Neutrophil (primary cell): ENCODE data around the gene DIP2C.

Experiments
- H3K27ac ChIP-seq: fragments of 200-600 bp; sonication (generic); 2 replicates; pipeline ENCODE4 v1.5.1; 2016; ENCODE audit warnings: mild to moderate bottlenecking, moderate library complexity
- H3K27me3 ChIP-seq: fragments of 200-600 bp; sonication (generic); 2 replicates; pipeline ENCODE4 v1.6.0; 2016; ENCODE audit warnings: mild to moderate bottlenecking
- H3K36me3 ChIP-seq: fragments of 200-600 bp; sonication (generic); 2 replicates; pipeline ENCODE4 v1.5.1; 2017
- H3K4me1 ChIP-seq, 2 experiments: fragments of 200-600 bp in 1 of 2; sonication (generic) in 1 of 2; 1 replicate in 1 of 2; 2 replicates in 1 of 2; pipeline versions ENCODE4 v1.5.1 to v1.6.1; 2013 to 2016; ENCODE audit warnings: low read depth in 1 of 2, low read length in 1 of 2, mild to moderate bottlenecking in 1 of 2, moderate library complexity in 1 of 2; ENCODE audit not compliant: control insufficient read depth in 1 of 2, insufficient read depth in 1 of 2
- H3K4me3 ChIP-seq, 2 experiments: fragments of 200-600 bp in 1 of 2; sonication (generic) in 1 of 2; 1 replicate in 1 of 2; 2 replicates in 1 of 2; pipeline ENCODE4 v1.5.1; 2013 to 2016; ENCODE audit warnings: low read depth in 1 of 2, low read length in 1 of 2, mild to moderate bottlenecking in 1 of 2, moderate library complexity in 1 of 2
- H3K9me3 ChIP-seq: fragments of 200-600 bp; sonication (generic); 2 replicates; pipeline ENCODE4 v1.5.1; 2016
- CTCF ChIP-seq: fragments of 200-600 bp; sonication (generic); IDR thresholded peaks from 2 replicates; pipeline ENCODE4 v1.5.1; 2016; ENCODE audit warnings: antibody characterized with exemption

The DIP2C gene

GRCh38 chr10:675532-675931 lies 13.9 kb downstream of the DIP2C start:
- Histone ChIP-seq H3K36me3 (no peaks in the 10 kb centered on the region), H3K27ac (no peak overlapping the region), H3K4me1 (no peaks in the 10 kb centered on the region), H3K9me3 (no peaks in the 10 kb centered on the region), H3K4me3 (no peak overlapping the region), H3K27me3 (no peaks in the 10 kb centered on the region)
- TF ChIP-seq CTCF = no peak

- no peak overlapping the region for H3K4me3 ChIP-seq
- no peaks in the 10 kb centered on the region for H3K9me3 ChIP-seq
- TF ChIP-seq CTCF = no peak
- no peak overlapping the region for H3K27ac ChIP-seq
- H3K27me3 ChIP-seq = no peaks in the 10 kb centered on the region
- H3K4me1 ChIP-seq = no peaks in the 10 kb centered on the region
- no peaks in the 10 kb centered on the region for H3K36me3 ChIP-seq
Measured at GRCh38 chr10:673492-673891, 16.0 kb downstream of the DIP2C start.

- Histone ChIP-seq H3K36me3 (no peaks in the 10 kb centered on the region), H3K27me3 (no peaks in the 10 kb centered on the region), H3K4me1 (no peaks in the 10 kb centered on the region), H3K4me3 (no peak overlapping the region), H3K9me3 (no peaks in the 10 kb centered on the region), H3K27ac (no peak overlapping the region)
- no peak for TF ChIP-seq CTCF
Measured at GRCh38 chr10:672992-673391, 16.5 kb downstream of the DIP2C start.

GRCh38 chr10:672203-672602 lies 17.3 kb downstream of the DIP2C start:
- no peaks in the 10 kb centered on the region for H3K27me3 ChIP-seq
- H3K36me3 ChIP-seq = no peaks in the 10 kb centered on the region
- no peak for TF ChIP-seq CTCF
- no peak overlapping the region for H3K4me3 ChIP-seq
- H3K4me1 ChIP-seq = no peaks in the 10 kb centered on the region
- H3K27ac ChIP-seq = no peak overlapping the region
- H3K9me3 ChIP-seq = no peaks in the 10 kb centered on the region

- H3K27me3 ChIP-seq = no peaks in the 10 kb centered on the region
- TF ChIP-seq CTCF = no peak
- no peaks in the 10 kb centered on the region for H3K36me3 ChIP-seq
- no peak overlapping the region for H3K4me3 ChIP-seq
- no peaks in the 10 kb centered on the region for H3K4me1 ChIP-seq
- H3K9me3 ChIP-seq = no peaks in the 10 kb centered on the region
- no peak overlapping the region for H3K27ac ChIP-seq
Measured at GRCh38 chr10:670990-671389, 18.5 kb downstream of the DIP2C start.

- Histone ChIP-seq H3K36me3 (no peaks in the 10 kb centered on the region), H3K4me1 (no peaks in the 10 kb centered on the region)
- TF ChIP-seq CTCF = no peak
Measured at GRCh38 chr10:670038-670437, 19.4 kb downstream of the DIP2C start.

More at GRCh38 chr10:670038-670437, 19.4 kb downstream of the DIP2C start:
- H3K27me3 ChIP-seq = no peaks in the 10 kb centered on the region
- no peaks in the 10 kb centered on the region for H3K9me3 ChIP-seq
- H3K4me3 ChIP-seq = no peak overlapping the region
- no peak overlapping the region for H3K27ac ChIP-seq
